Measurements from ENCODE around the gene PLEKHA5.
A peak's percentile ranks its signal among the peaks of the same experiment; 100 is the strongest.

PLEKHA5 gene

DNA sequence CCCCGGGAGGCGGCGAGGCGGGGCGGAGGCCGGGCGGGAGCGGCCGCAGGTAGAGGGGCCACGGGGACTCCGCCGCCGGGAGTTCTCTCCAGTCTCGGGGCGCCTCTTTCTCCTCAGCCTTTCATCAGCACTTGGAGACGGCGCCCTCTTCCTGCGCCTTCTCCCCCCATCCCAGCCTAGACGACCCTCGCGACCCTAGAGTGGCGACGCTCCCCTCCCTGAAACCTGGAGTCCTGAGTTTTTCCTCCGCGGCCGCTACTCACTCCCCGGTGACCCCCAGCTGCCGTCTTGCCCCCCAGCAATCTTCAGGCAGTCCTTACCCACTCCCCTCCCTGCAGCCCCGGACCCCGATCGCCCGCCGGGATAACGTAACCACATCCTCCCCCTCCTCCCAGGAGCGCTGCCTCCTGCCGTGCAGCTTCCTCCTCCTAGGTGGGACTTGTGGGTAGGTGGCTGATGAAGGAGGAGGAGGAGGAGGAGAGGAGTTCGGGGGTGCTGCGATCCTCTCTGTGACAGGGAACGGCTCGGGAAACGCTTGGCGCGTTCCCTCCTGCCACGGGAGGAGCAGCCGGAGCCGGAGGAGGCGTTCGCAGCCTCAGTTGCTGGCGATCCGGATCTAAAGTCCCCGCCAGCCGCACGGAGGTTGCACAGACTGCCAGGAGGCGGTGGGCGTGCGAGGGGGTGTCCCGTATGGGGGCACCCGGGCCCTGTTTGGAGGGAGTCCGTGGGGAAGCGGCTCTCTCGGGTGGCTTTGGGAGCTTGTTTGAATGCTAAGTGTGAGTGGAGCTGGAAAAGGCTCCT, 891 bp downstream of the PLEKHA5 start:
- DNase-seq (ENCODE audit: low spot score): peak; percentile 15

DNA sequence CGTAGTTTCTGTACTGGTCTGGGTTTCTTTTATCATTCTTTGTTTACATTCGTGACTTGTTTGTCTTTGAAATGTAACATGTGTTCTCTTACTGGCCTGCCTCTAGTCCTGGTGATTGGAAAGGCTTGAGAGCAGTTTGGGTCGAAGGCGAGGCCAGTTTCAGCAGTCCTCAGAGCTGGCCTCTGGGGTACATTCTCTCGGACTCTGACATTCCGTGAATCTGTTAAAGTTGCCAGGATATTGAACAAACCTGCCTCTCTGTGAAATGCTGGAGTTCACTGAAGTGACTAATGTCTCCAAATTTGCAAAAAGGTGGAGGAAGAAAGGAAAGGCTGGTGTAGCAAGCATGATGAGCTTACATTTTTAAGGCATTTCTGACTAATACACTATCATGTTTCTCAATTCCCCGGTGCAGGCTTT, 1.5 kb downstream of the PLEKHA5 start:
- DNase-seq (ENCODE audit: low spot score): peak; percentile 27

DNA sequence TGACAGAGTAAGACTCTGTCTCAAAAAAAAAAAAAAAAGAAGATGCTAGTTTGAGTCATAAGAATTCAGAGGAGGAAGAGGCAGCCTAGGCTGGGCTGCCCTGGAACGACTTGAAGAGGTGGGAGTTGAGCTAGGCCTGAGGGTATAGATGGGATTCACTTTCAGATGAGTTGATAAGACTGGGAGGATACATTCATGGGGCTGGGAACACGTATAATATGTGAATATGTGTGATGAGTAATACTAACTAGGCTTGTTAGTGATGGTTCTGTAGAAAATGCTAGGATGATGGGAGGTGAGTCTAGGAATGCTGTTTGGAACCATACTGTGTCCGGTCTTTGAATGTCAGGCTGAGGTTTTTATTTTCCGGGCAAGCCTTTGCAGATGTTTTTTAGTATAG, 9.0 kb downstream of the PLEKHA5 start:
- no peak for DNase-seq (ENCODE audit: low spot score)

DNA sequence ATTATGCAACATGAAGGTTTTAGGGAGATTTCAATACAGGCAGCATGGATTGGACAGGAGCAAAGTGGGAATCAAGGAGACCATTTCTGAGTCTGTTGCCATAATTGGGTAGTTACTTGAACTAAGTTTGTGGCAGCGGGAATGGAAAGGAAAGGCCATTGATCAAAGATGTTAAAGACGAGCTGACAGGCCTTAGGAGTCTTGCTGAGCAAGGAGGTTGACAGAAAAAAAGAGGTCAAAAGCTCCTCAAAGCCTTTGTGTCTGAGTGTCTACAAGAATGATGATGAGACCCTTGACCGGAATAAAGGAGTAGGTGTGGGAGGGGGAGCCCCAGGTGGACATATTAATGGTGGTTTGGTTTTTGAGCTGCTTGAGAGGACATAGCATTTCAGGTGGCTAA, 9.4 kb downstream of the PLEKHA5 start:
- DNase-seq (ENCODE audit: low spot score): no peak

DNA sequence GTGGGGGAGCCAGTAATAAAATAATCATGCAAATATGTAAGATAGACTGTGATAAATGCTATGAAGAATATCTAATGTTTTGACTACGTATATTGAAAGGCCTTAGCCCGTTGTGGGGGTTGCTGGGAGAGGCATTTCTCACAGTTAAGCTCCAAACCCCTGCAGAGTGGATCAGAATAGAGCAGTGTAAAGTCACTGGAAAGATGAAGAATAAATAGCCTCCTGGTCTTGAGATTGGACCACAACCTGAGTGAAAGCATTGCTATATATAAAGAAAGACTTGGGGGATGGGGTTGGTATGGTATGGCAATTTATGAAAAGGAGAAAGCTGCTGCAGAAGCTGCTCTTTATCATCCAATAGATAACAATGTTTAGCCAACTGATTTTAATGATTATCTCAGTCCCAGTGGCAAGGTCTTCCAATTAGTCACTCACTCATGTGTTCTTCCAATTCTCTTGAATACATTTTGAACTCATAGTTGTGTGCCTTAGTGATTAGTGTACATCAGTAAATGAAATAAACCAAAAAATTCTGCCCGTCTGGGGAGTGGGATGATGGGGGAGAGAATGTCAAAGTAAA, 10.2 kb downstream of the PLEKHA5 start:
- DNase-seq (ENCODE audit: low spot score): no peak

DNA sequence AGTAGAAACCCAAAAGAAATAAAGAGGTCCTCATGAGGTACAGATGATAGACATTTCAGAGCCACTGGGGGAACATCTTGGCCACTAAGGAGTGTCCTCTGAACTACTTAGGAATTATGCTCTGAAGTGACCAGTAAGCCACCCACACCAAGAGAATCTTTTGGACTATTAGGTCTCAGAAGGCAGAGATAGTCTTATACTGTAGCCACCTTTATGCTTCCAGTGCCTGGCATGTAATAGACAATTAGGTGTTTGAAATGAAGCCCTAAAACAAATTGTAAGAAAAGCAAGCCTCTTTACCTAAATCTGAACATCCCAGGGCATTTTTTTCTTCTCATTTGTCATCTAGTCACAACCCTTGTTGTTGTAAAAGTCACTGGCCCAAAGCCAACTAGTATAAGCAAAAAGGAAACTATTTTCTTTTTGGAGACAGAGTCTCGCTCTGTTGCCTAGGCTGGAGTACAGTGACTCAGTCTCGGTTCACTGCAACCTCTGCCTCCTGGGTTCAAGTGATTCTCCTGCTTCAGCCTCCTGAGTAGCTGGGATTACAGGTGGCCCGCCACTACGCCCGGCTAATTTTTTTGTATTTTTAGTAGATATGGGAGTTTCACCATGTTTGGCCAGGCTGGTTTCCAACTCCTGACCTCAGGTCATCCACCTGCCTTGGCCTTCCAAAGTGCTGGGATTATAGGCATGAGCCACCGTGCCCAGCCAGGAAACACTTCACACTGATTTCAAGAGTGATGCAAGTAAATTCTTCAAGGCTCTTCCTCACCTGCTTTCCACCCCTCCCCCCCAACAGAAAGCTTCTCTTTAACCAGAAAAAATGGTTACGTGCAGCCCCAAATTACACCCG, 11.1 kb downstream of the PLEKHA5 start:
- no peak for DNase-seq (ENCODE audit: low spot score)

DNA sequence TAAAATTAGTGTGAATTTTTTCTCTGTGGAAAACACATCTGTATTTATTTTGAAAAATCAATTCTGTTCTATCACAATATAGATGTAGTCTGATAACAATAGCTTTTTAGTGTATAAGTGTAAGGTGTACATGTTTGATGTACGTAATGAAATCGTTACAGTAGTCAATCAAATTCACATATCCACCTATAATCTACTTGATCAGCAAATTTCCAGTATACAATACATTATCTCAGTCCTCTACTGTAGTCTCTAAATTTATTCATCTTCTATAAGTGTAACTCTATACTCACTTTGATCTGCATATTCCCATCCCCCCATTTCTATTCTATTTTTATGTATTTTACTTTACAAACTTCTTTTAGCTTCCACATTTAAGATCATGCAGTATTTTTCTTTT, 13.0 kb downstream of the PLEKHA5 start:
- DNase-seq (ENCODE audit: low spot score): no peak

DNA sequence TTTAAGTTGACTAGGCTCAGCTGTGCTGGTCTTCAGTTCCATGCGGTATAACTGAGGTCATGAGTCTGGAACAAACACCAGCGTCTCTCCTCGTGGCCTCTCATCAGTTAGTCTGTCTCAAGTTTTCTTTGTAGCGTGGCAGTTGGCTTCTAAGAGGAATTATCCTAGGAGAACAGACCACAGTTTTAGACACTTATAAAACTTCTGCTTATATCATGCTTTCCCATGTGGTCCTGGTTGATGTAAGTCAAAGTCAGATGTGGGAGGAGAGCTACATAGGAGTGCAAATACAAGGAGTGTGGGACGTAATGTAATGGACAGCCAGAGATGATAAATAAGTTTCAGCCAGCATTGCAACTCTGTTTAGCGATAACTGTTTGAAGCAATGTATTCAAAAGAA, 14.8 kb downstream of the PLEKHA5 start:
- DNase-seq (ENCODE audit: low spot score): no peak

DNA sequence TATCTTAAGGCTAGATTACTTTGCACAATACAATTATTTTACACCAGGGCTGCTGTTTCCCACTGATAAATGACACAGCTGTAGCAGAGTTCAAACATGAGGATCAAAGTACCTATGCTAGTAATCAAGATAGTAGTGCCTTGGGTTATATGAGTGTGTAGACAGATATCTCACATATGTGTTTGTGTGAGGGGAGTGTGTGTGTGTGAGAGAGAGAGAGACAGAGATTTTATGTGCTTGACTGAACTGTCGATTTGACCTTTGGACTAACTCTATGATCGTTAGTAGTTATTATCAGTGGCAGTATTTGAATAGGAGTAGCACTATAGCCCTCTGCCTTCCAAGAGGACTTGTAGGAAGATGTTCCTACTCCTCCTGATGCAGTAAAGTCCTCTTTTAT, 15.5 kb downstream of the PLEKHA5 start:
- no peak for DNase-seq (ENCODE audit: low spot score)

DNA sequence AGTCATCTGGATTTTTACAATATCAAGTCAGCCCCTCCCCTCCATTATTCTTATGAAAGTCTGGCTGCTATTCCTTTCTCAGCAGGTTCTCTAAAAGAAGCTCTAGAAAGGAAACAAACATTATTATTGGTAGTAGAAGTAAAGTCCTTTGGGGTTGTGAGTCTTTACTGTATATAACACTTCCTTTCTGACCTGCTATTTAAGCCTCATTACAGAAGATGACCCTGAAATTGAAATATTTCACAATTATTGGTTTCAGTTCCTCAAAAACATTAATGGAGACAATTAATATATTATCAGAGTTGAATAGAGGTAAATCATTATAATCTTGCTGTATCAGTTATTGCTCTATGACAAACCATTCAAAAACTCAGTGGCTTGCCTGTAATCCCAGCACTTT, 19.3 kb downstream of the PLEKHA5 start:
- no peak for DNase-seq (ENCODE audit: low spot score)

DNA sequence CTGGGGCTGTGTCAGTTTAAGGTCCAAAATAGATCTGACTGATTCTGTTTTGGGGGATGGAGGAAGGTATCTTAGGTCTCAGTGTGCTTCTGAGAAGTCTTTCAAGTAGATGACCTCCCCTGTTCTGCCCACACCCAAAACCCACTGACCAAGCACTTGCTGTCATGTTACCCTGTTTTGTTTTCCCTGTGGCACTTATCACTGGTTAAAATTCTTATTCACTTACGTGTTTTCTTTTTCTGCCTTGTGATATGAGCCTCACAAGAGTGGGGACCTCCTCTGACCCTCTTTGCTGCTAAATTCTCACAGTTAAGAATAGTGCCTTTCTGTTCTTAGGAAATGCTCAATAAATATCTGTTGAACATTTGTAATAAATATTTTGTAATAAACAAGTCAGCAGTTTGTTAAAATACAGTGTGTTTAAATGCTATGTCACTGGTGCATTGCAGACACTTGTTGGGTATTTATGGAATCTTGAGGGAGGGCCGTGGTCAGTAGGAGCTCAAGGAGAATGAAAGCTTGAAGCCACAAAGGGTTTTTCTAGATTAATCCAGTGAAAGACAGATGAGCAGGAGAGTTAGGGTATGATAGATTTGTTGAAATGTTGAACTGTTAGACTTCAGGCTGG, 20.9 kb downstream of the PLEKHA5 start:
- no peak for DNase-seq (ENCODE audit: low spot score)

DNA sequence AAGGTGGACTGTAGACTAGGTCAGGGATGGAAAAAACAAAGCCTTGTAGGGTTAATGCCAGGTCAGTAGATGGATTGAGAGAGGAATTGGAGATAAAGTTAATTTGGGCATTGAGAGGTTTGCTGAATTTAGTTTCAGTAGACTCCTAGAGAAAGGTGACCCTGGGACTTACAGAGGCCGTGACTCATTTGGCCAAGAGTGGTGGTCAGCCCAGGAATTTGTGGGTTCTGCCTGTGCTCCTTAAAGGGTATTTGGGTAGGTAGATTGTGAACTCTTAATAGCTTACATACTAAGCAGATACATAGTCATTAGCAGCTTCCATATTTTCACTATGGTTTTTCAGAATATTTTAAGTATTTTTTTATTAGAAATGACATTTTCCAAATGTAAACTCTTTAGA, 21.8 kb downstream of the PLEKHA5 start:
- DNase-seq (ENCODE audit: low spot score): no peak

DNA sequence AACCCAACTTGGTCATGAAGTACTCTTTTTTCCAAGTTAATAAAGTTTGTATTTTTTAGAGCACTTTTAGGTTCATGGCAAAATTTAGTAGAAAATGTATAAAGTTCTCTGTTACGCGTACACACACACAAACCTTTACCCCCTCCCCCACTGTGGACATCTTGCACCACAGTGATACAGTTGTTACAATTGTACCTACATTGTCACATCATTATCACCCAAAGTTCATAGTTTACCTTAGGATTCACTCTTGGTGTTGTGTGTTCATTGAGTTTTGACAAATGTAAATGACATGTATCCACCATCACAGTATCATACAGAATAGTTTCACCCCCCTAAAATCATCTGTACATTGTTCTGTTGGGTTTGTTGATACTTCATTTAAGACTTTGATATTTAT, 23.9 kb downstream of the PLEKHA5 start:
- DNase-seq (ENCODE audit: low spot score): no peak

DNA sequence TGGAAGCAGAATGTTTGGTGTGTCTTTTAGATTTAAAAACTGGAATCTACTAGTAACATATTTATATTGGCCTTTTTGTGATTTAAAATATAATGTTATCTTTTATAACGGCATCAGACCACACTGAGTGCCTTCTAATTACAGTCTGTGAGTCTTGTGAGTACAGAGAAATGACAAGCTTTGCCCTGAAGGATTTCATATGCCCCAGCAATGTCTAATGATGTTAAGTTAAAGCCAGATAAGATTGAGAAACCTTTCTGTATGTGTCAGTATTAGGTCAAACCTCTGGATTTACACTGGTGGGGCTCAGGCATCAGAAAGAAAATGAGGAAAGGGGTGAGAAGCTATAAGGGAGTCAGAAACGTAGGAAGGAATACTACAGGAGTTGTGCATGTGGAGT, 25.2 kb downstream of the PLEKHA5 start:
- no peak for DNase-seq (ENCODE audit: low spot score)

DNA sequence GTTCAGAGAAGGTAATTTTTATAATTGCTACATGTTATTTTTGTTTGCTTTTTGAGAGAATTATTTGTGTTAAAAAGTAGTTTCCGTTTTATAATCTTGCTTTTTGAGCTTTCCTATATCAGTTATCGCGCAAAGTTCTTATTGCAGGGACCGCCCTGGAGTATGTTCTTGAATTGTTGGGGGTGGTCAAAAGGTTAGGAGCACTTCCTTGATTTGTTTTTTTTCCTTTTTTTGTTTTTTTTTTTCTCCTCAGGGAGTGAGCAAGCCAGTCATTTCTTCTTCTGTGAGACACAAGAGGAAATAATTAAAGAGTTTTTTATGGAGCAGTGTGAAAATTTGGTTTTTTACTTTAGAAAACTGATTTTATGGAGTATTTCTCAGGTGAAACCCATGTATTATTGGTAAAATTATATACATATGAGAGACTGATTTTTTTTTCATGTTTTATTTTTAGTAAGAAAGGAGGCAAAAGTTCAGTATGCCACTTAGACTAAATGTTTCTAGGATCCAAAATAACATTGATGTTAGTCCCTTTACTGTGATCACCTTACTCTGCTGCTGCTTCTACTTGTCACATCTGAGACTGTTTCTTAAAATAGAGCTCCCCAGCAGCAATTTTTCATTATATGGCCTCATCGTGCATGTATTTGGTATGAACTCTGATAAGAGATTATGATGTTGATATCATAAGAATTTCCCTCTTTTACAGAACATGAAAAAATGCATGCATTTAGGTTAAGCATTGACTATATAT, 26.6 kb downstream of the PLEKHA5 start:
- DNase-seq (ENCODE audit: low spot score): no peak

DNA sequence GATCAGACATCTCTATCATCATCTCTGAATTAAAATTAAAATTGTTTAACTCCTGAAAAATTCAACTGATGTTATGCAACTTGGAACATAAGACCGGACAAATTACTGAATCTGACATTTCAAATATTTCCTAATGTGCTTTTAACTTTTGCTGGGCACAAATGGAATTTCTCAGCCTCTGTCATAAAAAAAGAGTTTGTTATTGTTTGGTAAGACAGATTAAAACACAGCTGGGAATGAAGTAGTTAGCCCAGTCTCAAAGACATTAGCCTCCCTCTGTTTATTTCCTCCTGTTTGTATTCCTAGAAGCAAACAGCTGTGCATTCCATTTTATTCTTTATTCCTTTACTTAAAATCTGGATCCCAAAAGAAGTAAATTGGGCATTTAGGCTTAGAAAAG, 29.4 kb downstream of the PLEKHA5 start:
- DNase-seq (ENCODE audit: low spot score): no peak

DNA sequence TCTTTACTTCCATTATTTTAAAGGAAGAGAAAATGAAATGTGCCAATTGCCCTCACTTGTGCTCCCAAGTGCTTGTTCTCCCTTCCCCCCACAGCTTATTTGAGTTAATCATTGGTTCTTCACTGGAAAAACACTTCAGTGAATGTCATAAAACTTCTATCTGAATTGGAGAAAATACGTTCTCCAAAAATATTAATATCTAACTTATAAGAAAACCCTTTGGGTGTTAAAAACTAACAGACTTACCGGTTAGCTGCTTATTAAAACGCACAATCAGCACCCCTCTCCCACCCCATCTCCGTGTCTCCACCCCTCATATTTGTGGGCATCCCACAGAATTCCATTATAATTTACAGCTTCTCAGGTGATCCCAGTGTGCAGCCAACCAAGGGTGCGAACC, 31.7 kb downstream of the PLEKHA5 start:
- DNase-seq (ENCODE audit: low spot score): no peak

DNA sequence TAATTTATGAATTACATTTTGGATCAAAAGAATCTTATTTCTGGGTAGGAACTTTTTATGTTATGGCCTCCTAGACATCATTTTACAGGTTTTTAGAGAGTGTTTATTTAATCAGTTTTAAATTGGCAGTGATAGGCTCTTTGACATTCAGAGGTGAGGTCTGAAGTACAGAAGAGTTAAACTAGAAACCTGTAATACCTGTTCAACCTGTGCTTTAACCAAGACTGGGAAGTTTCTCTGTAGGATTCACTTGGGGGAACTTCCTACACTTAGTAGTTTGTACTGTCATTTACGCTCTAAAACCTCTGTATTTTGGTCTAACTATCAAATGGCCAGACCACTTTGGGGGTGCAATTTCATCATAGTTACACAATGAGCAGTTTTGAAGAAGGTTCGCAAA, 35.9 kb downstream of the PLEKHA5 start:
- no peak for DNase-seq (ENCODE audit: low spot score)

DNA sequence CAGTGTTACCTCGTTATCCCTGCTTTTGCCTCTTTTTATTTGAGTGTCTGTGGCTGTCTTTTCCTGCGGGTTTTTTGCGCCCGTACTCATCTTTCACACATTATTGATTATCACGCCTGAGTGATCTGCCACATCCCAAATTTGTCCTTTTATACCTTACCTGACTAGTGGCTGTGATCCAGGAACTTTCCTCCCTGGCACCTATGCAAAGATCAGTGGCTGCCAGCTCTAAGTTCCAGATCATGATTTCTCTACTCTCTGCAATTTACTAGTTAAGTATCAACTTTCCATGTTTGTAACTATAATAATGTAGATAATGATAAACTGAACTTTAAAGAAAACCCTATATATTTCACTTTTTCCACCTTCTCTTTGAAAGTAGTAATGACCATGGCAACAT, 36.9 kb downstream of the PLEKHA5 start:
- DNase-seq (ENCODE audit: low spot score): no peak

DNA sequence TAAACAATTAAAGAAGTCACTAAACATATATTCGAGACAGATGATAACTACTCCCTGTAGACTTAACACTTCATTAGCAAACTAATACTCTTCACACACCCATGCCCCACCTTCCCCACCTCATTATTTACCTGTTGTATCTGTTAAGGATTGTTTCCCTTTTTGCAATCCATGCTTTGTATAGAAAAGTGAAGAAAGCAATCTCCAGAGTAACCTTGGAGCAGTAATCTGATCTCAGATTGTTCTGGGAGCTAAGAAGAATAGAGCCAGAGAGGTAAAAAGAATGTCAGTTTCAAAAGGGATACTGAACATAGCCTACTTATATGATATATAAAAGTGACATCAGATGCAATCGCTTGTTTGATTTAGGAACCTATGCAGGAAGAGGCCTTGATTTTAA, 37.4 kb downstream of the PLEKHA5 start:
- no peak for DNase-seq (ENCODE audit: low spot score)

DNA sequence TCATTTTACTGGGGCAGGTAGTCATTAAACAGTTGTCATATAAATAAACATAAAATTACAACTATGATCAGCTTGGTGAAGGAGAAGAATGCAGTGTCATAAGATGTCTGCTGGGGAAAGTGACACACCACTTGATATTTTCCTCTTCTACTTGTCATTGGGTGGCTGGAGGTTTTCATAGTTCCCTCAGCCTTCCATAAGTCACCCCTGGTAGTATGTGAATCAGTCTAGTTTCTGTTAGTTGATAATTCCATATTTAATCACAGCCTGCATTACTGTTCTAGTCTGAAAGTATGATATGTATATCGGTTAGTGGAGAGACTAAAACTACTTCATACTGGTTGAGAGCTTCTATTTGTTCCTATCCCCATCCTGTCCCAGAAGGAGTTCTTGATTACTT, 38.2 kb downstream of the PLEKHA5 start:
- DNase-seq (ENCODE audit: low spot score): no peak

DNA sequence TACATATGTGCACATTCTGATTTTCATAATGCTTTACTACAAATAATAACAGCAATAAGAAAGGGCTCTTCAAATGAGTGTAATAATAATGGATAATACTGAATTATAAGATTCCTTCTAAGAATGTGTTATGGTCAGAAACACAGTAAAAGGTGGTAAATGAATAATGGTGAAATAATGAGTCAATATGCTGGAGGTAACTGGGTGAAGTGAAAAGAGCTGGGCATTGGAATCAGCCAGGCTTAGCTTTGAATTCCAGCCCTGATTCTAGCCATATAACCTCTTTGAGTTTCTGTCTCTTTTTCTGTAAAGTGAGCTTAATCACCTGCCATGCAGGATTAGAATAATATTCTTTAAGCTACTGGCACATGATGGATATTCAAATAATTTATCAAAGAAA, 39.1 kb downstream of the PLEKHA5 start:
- no peak for DNase-seq (ENCODE audit: low spot score)
